ENCODE data around the gene CLIP1.
"Not testable (repeated sequence)": the region's sequence is repeated elsewhere in the genome, so short reads cannot be mapped to it uniquely, and the experiment has no call there.

The CLIP1 gene

GRCh38 chr12:122435186-122435585 lies 12.7 kb upstream of the CLIP1 start:
- no peak overlapping the region for H2BK12ac ChIP-seq (ENCODE audit: low read length)
- H2AK5ac ChIP-seq (ENCODE audit: low read length): peak overlapping the region; percentile 46
- WGBS (ENCODE audit: extremely low coverage, insufficient coverage, insufficient read length): no CpG with 5 or more reads among the region's 4 CpGs
- no peak overlapping the region for H3K4me3 ChIP-seq (ENCODE audit: low read depth, low read length)
- no peak overlapping the region for H4K8ac ChIP-seq (ENCODE audit: low read depth, low read length)
- no peak overlapping the region for H3K18ac ChIP-seq (ENCODE audit: low read length)
- H3K4me1 ChIP-seq (ENCODE audit: control insufficient read depth in 1 of 2, insufficient read depth in 2 of 2, low read length in 2 of 2): no peaks in the 10 kb centered on the region
- no peaks in the 10 kb centered on the region for H3K79me2 ChIP-seq (ENCODE audit: control insufficient read depth, insufficient read depth, low read length, poor library complexity)
- no peak overlapping the region for H4K91ac ChIP-seq (ENCODE audit: low read depth, low read length)
- DNase-seq: no peak
- no peak overlapping the region for H2BK5ac ChIP-seq (ENCODE audit: low read depth, low read length, poor library complexity)
- H4K12ac ChIP-seq (ENCODE audit: low read depth, low read length): no peak overlapping the region
- no peak overlapping the region for H3K27ac ChIP-seq (ENCODE audit: low read depth, low read length)
- no peak overlapping the region for H3K9ac ChIP-seq (ENCODE audit: low read length)
- no peak overlapping the region for H3K4ac ChIP-seq (ENCODE audit: low read depth, low read length)
- H3K36me3 ChIP-seq (ENCODE audit: control insufficient read depth in 1 of 2, insufficient read depth in 2 of 2, low read length in 2 of 2): no peaks in the 10 kb centered on the region
- no peak overlapping the region for H3K4me2 ChIP-seq (ENCODE audit: low read length)
- H2AFZ ChIP-seq (ENCODE audit: insufficient read depth, low read length, poor library complexity): no peak overlapping the region
- H3K27me3 ChIP-seq (ENCODE audit: insufficient read depth, low read length): no peaks in the 10 kb centered on the region
- no peaks in the 10 kb centered on the region for H3K79me1 ChIP-seq (ENCODE audit: low read length)
- no peaks in the 10 kb centered on the region for H3K9me3 ChIP-seq (ENCODE audit: insufficient read depth, low read depth, low read length)
- no peak overlapping the region for H2BK120ac ChIP-seq (ENCODE audit: insufficient read depth, low read length, poor library complexity)
- no peak overlapping the region for H3K23ac ChIP-seq (ENCODE audit: low read length)
- no peak overlapping the region for H3K14ac ChIP-seq (ENCODE audit: low read length)

- H3K79me2 ChIP-seq (ENCODE audit: control insufficient read depth, insufficient read depth, low read length, poor library complexity); H2BK12ac ChIP-seq (ENCODE audit: low read length); H4K91ac ChIP-seq (ENCODE audit: low read depth, low read length); H3K4ac ChIP-seq (ENCODE audit: low read depth, low read length); H3K14ac ChIP-seq (ENCODE audit: low read length); H3K4me2 ChIP-seq (ENCODE audit: low read length); H3K4me3 ChIP-seq (ENCODE audit: low read depth, low read length); H2BK5ac ChIP-seq (ENCODE audit: low read depth, low read length, poor library complexity); H3K18ac ChIP-seq (ENCODE audit: low read length); H3K9me3 ChIP-seq (ENCODE audit: insufficient read depth, low read depth, low read length); H3K9ac ChIP-seq (ENCODE audit: low read length); H3K4me1 ChIP-seq (ENCODE audit: control insufficient read depth in 1 of 2, insufficient read depth in 2 of 2, low read length in 2 of 2); H3K36me3 ChIP-seq (ENCODE audit: control insufficient read depth in 1 of 2, insufficient read depth in 2 of 2, low read length in 2 of 2); H3K27ac ChIP-seq (ENCODE audit: low read depth, low read length); H3K79me1 ChIP-seq (ENCODE audit: low read length); H2BK120ac ChIP-seq (ENCODE audit: insufficient read depth, low read length, poor library complexity); H4K8ac ChIP-seq (ENCODE audit: low read depth, low read length); H3K23ac ChIP-seq (ENCODE audit: low read length); H3K27me3 ChIP-seq (ENCODE audit: insufficient read depth, low read length); H2AFZ ChIP-seq (ENCODE audit: insufficient read depth, low read length, poor library complexity); DNase-seq; H2AK5ac ChIP-seq (ENCODE audit: low read length); H4K12ac ChIP-seq (ENCODE audit: low read depth, low read length): not testable (repeated sequence)
- no CpG with 5 or more reads among the region's 5 CpGs for WGBS (ENCODE audit: extremely low coverage, insufficient coverage, insufficient read length)
Measured at GRCh38 chr12:122429043-122429442, 6.6 kb upstream of the CLIP1 start.

GRCh38 chr12:122427403-122427802 lies 4.9 kb upstream of the CLIP1 start:
- WGBS (ENCODE audit: extremely low coverage, insufficient coverage, insufficient read length): no CpG with 5 or more reads among the region's 9 CpGs

GRCh38 chr12:122423258-122424165 lies 1.0 kb upstream of the CLIP1 start:
- Histone ChIP-seq H3K4ac (ENCODE audit: low read depth, low read length) (peak overlapping the region; percentile 98), H3K79me1 (ENCODE audit: low read length) (peaks cover 27% of the 10 kb centered on the region), H3K27ac (ENCODE audit: low read depth, low read length) (peak overlapping the region; percentile 85), H2AK5ac (ENCODE audit: low read length) (peak overlapping the region; percentile 96), H4K12ac (ENCODE audit: low read depth, low read length) (peak overlapping the region; percentile 64), H3K27me3 (ENCODE audit: insufficient read depth, low read length) (no peaks in the 10 kb centered on the region), H4K8ac (ENCODE audit: low read depth, low read length) (peak overlapping the region; percentile 95), H4K91ac (ENCODE audit: low read depth, low read length) (peak overlapping the region; percentile 97), H3K18ac (ENCODE audit: low read length) (peak overlapping the region; percentile 94), H3K4me2 (ENCODE audit: low read length) (peak overlapping the region; percentile 72), H2BK12ac (ENCODE audit: low read length) (peak overlapping the region; percentile 87), H2BK120ac (ENCODE audit: insufficient read depth, low read length, poor library complexity) (peak overlapping the region; percentile 99), H3K4me1 (ENCODE audit: control insufficient read depth in 1 of 2, insufficient read depth in 2 of 2, low read length in 2 of 2) (peaks cover 0 to 13% of the 10 kb centered on the region in 2 experiments), H2AFZ (ENCODE audit: insufficient read depth, low read length, poor library complexity) (peak overlapping the region; percentile 66), H3K23ac (ENCODE audit: low read length) (no peak overlapping the region), H3K14ac (ENCODE audit: low read length) (peak overlapping the region; percentile 99), H3K9me3 (ENCODE audit: insufficient read depth, low read depth, low read length) (no peaks in the 10 kb centered on the region), H3K36me3 (ENCODE audit: control insufficient read depth in 1 of 2, insufficient read depth in 2 of 2, low read length in 2 of 2) (no peaks in the 10 kb centered on the region), H3K9ac (ENCODE audit: low read length) (peak overlapping the region; percentile 25), H3K79me2 (ENCODE audit: control insufficient read depth, insufficient read depth, low read length, poor library complexity) (peaks cover 26% of the 10 kb centered on the region), H2BK5ac (ENCODE audit: low read depth, low read length, poor library complexity) (peak overlapping the region; percentile 95), H3K4me3 (ENCODE audit: low read depth, low read length) (peak overlapping the region; percentile 75)
- no CpG with 5 or more reads among the region's 21 CpGs for WGBS (ENCODE audit: extremely low coverage, insufficient coverage, insufficient read length)
- DNase-seq: peak; percentile 24 to 39

More at GRCh38 chr12:122427403-122427802, 4.9 kb upstream of the CLIP1 start:
- H3K79me2 ChIP-seq (ENCODE audit: control insufficient read depth, insufficient read depth, low read length, poor library complexity): peaks cover 7% of the 10 kb centered on the region
- H2AFZ ChIP-seq (ENCODE audit: insufficient read depth, low read length, poor library complexity): no peak overlapping the region
- no peaks in the 10 kb centered on the region for H3K36me3 ChIP-seq (ENCODE audit: control insufficient read depth in 1 of 2, insufficient read depth in 2 of 2, low read length in 2 of 2)
- H3K9me3 ChIP-seq (ENCODE audit: insufficient read depth, low read depth, low read length): no peaks in the 10 kb centered on the region
- no peak overlapping the region for H4K8ac ChIP-seq (ENCODE audit: low read depth, low read length)
- no peak overlapping the region for H3K9ac ChIP-seq (ENCODE audit: low read length)
- no peak overlapping the region for H2BK5ac ChIP-seq (ENCODE audit: low read depth, low read length, poor library complexity)
- no peak overlapping the region for H3K18ac ChIP-seq (ENCODE audit: low read length)
- H2AK5ac ChIP-seq (ENCODE audit: low read length): no peak overlapping the region
- no peaks in the 10 kb centered on the region for H3K27me3 ChIP-seq (ENCODE audit: insufficient read depth, low read length)
- H3K4me1 ChIP-seq (ENCODE audit: control insufficient read depth in 1 of 2, insufficient read depth in 2 of 2, low read length in 2 of 2): peaks cover 0 to 5% of the 10 kb centered on the region in 2 experiments
- no peak overlapping the region for H3K4me2 ChIP-seq (ENCODE audit: low read length)
- H3K23ac ChIP-seq (ENCODE audit: low read length): no peak overlapping the region
- H3K4me3 ChIP-seq (ENCODE audit: low read depth, low read length): no peak overlapping the region
- no peak overlapping the region for H4K91ac ChIP-seq (ENCODE audit: low read depth, low read length)
- H3K14ac ChIP-seq (ENCODE audit: low read length): no peak overlapping the region
- no peak overlapping the region for H2BK12ac ChIP-seq (ENCODE audit: low read length)
- no peak overlapping the region for H2BK120ac ChIP-seq (ENCODE audit: insufficient read depth, low read length, poor library complexity)
- H3K27ac ChIP-seq (ENCODE audit: low read depth, low read length): peak overlapping the region; percentile 45
- DNase-seq: peak; percentile 50 to 75
- H3K4ac ChIP-seq (ENCODE audit: low read depth, low read length): no peak overlapping the region
- peaks cover 10% of the 10 kb centered on the region for H3K79me1 ChIP-seq (ENCODE audit: low read length)
- H4K12ac ChIP-seq (ENCODE audit: low read depth, low read length): no peak overlapping the region
